Right lobe of liver (tissue), 6 donors: ENCODE data around the gene SFTA2. TPM values are rescaled to one million over a fixed set of nuclear protein-coding genes. Genes with fewer than 3 reads are reported as not detected.
A peak's percentile ranks its signal among the peaks of the same experiment; 100 is the strongest.

Experiments
- ATAC-seq, 4 donors: fragments of 200-7000 bp; cut with Tn5 transposase; one replicate each; pipeline ENCODE4 v1.9.1; 2020; ENCODE audit warnings: mild to moderate bottlenecking in 4 of 4, moderate library complexity in 4 of 4
- DNase-seq, 3 donors: peaks; one replicate each; pipeline ENCODE4 v3.0.0-alpha.2; 2020
- H3K27ac ChIP-seq, 3 donors: fragments of 200-600 bp; one replicate each; pipeline ENCODE4 v1.8.0; 2022
- H3K27me3 ChIP-seq, 2 donors: fragments of 200-600 bp; one replicate each; pipeline ENCODE4 v1.8.0; 2022
- H3K36me3 ChIP-seq, 4 donors: fragments of 200-600 bp; sonication (generic) in 1 of 4; one replicate each; pipeline versions ENCODE4 v1.5.1 to v1.8.0; 2017 to 2022; ENCODE audit warnings: control low read depth in 1 of 4
- H3K4me1 ChIP-seq, 4 donors: fragments of 200-600 bp; sonication (generic) in 1 of 4; one replicate each; pipeline versions ENCODE4 v1.5.1 to v1.8.0; 2017 to 2022; ENCODE audit warnings: control low read depth in 1 of 4
- H3K4me3 ChIP-seq, 3 donors: fragments of 200-600 bp; one replicate each; pipeline ENCODE4 v1.8.0; 2022
- H3K9me3 ChIP-seq, 4 donors: fragments of 200-600 bp; sonication (generic) in 1 of 4; one replicate each; pipeline versions ENCODE4 v1.5.1 to v1.8.0; 2017 to 2022; ENCODE audit warnings: control low read depth in 1 of 4
- CTCF ChIP-seq, 4 donors: fragments of 200-600 bp in 3 of 4; fragments of 450-650 bp in 1 of 4; IDR thresholded peaks; one replicate each; pipeline versions ENCODE4 v1.5.1 to v1.8.0; 2016 to 2022; ENCODE audit warnings: antibody characterized with exemption in 4 of 4, mild to moderate bottlenecking in 2 of 4
- POLR2A ChIP-seq: fragments of 450-650 bp; IDR thresholded peaks from one replicate; pipeline ENCODE4 v1.6.1; 2017; ENCODE audit warnings: antibody characterized with exemption, mild to moderate bottlenecking
- WGBS: methylation state at CpG from one replicate; pipeline ENCODE4 v1.1.6; 2018; ENCODE audit warnings: low coverage, low lambda C conversion rate; ENCODE audit not compliant: insufficient coverage; ENCODE audit errors: missing lambda C conversion rate; 5-methylcytosine and 5-hydroxymethylcytosine counted together
- intact Hi-C, 2 donors: fragments of 100-400 bp; cut with DNase I; formaldehyde crosslinking; loops; one replicate each; pipeline versions ENCODE4 v1.11.2 to v1.14.1; 2022
- total RNA-seq, 6 experiments: library from RNA; depleted of rRNA in 2 of 6; stranded (reverse); fragments of >200 nt in 2 of 6; fragmentation: NEBNext Ultra II Directional in 3 of 6; extraction: Animal tissue kit (Norgen Biotek cat#: 25700) in 3 of 6; gene quantifications; one replicate each; pipeline versions ENCODE4 v1.1.0 to v1.2.4, GENCODE V29; 2016 to 2023
- donor health status: DM: no; HTN: yes; CAD: no.
- donor health status: DM: no; HTN: no; CAD: no.
- donor health status: DM: no; HTN: no; CAD: no.
- donor health status: DM: no; HTN: yes; CAD: no.
- donor health status: DM: no; HTN: yes; CAD: no.

SFTA2 gene
- total RNA-seq, 6 experiments from 2014 or later, result not detected

- Histone ChIP-seq H3K4me1 (peaks cover 0 to 12% (median 0%) of the 10 kb centered on the region in 4 donors), H3K27me3 (no peaks in the 10 kb centered on the region), H3K9me3 (no peaks in the 10 kb centered on the region), H3K36me3 (no peaks in the 10 kb centered on the region), H3K27ac (no peak overlapping the region), H3K4me3 (no peak overlapping the region)
- intact Hi-C loops, result no loop called here
- WGBS, result no CpG with 5 or more reads among the region's 4 CpGs
- TF ChIP-seq POLR2A, result no peak
- TF ChIP-seq CTCF (IDR thresholded peaks at IDR 0.05), result no peak
- no peak for DNase-seq
- peak in 1 of 4 donors; percentile 13 for ATAC-seq
Measured at GRCh38 chr6:30964075-30964474, 32.1 kb upstream of the SFTA2 start.

GRCh38 chr6:30963641-30964040 lies 31.7 kb upstream of the SFTA2 start:
- intact Hi-C loops, result no loop called here
- no peak for DNase-seq
- no peak for TF ChIP-seq CTCF (IDR thresholded peaks at IDR 0.05)
- no peaks in the 10 kb centered on the region for H3K36me3 ChIP-seq
- ATAC-seq, result peak in 1 of 4 donors; percentile 57
- no peak overlapping the region for H3K27ac ChIP-seq
- H3K9me3 ChIP-seq, result no peaks in the 10 kb centered on the region
- WGBS, result 47% methylated on average over 6 of the region's 6 CpGs
- no peaks in the 10 kb centered on the region for H3K27me3 ChIP-seq
- H3K4me3 ChIP-seq, result no peak overlapping the region
- peaks cover 0 to 12% (median 0%) of the 10 kb centered on the region in 4 donors for H3K4me1 ChIP-seq

GRCh38 chr6:30962716-30963115 lies 30.7 kb upstream of the SFTA2 start:
- Histone ChIP-seq H3K4me3 (no peak overlapping the region), H3K9me3 (no peaks in the 10 kb centered on the region), H3K27me3 (no peaks in the 10 kb centered on the region), H3K36me3 (no peaks in the 10 kb centered on the region), H3K27ac (no peak overlapping the region), H3K4me1 (peaks cover 0 to 12% (median 0%) of the 10 kb centered on the region in 4 donors)
- no peak for TF ChIP-seq CTCF (IDR thresholded peaks at IDR 0.05)
- TF ChIP-seq POLR2A, result no peak
- intact Hi-C loops, result no loop called here
- no peak for DNase-seq
- no peak for ATAC-seq

GRCh38 chr6:30960907-30961673 lies 29.1 kb upstream of the SFTA2 start:
- DNase-seq (no peak), ATAC-seq (peak; percentile 52 to 83 (median 67))
- H3K9me3 ChIP-seq, result no peaks in the 10 kb centered on the region
- intact Hi-C loops, result no loop called here
- no peaks in the 10 kb centered on the region for H3K36me3 ChIP-seq
- H3K27ac ChIP-seq, result no peak overlapping the region
- peaks cover 0 to 12% (median 0%) of the 10 kb centered on the region in 4 donors for H3K4me1 ChIP-seq
- H3K27me3 ChIP-seq, result no peaks in the 10 kb centered on the region
- TF ChIP-seq POLR2A (no peak), CTCF (IDR thresholded peaks at IDR 0.05) (no peak)
- WGBS, result 34% methylated on average over 9 of the region's 9 CpGs
- no peak overlapping the region for H3K4me3 ChIP-seq
